A673 (cell line): Measurements from ENCODE around the gene RPAP3.

ENCODE experiments used
- EZH2 ChIP-seq: fragments of 200-600 bp; sonication (generic); IDR thresholded peaks from 2 replicates; pipeline ENCODE4 v1.6.1; 2017; ENCODE audit warnings: borderline replicate concordance, low read depth, mild to moderate bottlenecking, mixed read lengths, antibody characterized with exemption, low read length; ENCODE audit not compliant: poor library complexity, severe bottlenecking
- TF ChIP-seq, protein P1 (sequence below): fragments of 300-800, 200-600 bp; sonication (generic); conservative IDR thresholded peaks from 2 replicates; pipeline ENCODE4 v1.5.1; 2017; ENCODE audit warnings: low read depth, mild to moderate bottlenecking, antibody characterized with exemption, low read length, moderate library complexity, mixed read lengths

DNA sequence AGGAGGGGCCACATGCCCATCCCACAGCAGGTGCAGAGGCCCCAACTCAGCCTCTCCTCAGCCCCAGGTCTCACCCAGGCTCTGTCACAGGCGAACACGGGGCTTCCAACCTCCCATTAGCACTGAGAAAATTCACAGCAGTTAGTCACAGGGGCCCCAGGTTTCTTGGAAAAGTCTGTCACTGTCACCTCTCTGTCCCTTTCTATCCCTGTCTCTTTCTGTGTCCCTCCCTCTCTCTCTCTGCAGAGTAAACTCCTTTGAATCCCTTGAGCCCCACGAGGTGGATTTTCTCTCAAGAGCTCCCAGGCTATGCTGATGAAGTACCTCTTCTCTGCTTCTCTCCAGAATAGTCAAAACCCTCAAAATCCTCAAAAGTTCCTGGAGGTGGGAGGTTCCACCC is 33.5 kb upstream of the RPAP3 start:
- TF ChIP-seq, protein P1, sequence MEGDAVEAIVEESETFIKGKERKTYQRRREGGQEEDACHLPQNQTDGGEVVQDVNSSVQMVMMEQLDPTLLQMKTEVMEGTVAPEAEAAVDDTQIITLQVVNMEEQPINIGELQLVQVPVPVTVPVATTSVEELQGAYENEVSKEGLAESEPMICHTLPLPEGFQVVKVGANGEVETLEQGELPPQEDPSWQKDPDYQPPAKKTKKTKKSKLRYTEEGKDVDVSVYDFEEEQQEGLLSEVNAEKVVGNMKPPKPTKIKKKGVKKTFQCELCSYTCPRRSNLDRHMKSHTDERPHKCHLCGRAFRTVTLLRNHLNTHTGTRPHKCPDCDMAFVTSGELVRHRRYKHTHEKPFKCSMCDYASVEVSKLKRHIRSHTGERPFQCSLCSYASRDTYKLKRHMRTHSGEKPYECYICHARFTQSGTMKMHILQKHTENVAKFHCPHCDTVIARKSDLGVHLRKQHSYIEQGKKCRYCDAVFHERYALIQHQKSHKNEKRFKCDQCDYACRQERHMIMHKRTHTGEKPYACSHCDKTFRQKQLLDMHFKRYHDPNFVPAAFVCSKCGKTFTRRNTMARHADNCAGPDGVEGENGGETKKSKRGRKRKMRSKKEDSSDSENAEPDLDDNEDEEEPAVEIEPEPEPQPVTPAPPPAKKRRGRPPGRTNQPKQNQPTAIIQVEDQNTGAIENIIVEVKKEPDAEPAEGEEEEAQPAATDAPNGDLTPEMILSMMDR = no peak
- no peak for TF ChIP-seq EZH2
